Measurements from ENCODE around the gene ALPP. TPM values are rescaled to one million over a fixed set of nuclear protein-coding genes. Genes with fewer than 3 reads are reported as not detected.
"Not testable (repeated sequence)": the region's sequence is repeated elsewhere in the genome, so short reads cannot be mapped to it uniquely, and the experiment has no call there.

The ALPP gene
- total and polyA plus RNA-seq, 4 donors, result 7.0 to 25.8 (median 11.5) TPM

DNA sequence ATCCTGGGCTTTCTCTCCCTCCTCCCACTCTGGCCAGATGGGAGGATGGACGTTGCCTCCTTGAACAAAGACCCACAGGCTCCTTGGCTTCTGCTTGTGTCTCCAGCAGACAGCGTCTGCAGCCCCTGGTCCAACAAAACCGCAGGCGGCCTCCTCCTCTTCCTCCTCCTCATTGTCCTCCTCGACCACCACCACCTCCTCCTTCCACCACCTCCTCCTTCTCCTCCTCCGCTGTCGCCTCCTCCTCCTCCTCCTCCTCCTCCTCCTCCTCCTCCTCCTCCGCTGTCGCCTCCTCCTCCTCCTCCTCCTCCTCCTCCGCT is 45.7 kb upstream of the ALPP start:
- H3K4me3 ChIP-seq, result no peak overlapping the region
- H3K4me1 ChIP-seq (ENCODE audit: control insufficient read depth in 5 of 5, insufficient read depth in 5 of 5, low read length in 5 of 5), result peaks cover 0 to 4% (median 0%) of the 10 kb centered on the region in 5 donors
- H3K9ac ChIP-seq (ENCODE audit: insufficient read depth in 1 of 2, low read length in 2 of 2), result no peak overlapping the region
- WGBS, 2 donors, result 89 to 93% methylated on average over 4 to 9 of the region's 10 CpGs
- no peak for DNase-seq
- TF ChIP-seq, protein P1, sequence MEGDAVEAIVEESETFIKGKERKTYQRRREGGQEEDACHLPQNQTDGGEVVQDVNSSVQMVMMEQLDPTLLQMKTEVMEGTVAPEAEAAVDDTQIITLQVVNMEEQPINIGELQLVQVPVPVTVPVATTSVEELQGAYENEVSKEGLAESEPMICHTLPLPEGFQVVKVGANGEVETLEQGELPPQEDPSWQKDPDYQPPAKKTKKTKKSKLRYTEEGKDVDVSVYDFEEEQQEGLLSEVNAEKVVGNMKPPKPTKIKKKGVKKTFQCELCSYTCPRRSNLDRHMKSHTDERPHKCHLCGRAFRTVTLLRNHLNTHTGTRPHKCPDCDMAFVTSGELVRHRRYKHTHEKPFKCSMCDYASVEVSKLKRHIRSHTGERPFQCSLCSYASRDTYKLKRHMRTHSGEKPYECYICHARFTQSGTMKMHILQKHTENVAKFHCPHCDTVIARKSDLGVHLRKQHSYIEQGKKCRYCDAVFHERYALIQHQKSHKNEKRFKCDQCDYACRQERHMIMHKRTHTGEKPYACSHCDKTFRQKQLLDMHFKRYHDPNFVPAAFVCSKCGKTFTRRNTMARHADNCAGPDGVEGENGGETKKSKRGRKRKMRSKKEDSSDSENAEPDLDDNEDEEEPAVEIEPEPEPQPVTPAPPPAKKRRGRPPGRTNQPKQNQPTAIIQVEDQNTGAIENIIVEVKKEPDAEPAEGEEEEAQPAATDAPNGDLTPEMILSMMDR (IDR thresholded peaks at IDR 0.05; ENCODE audit: control extremely low read depth, extremely low read depth), result no peak
- no peaks in the 10 kb centered on the region for H3K27me3 ChIP-seq (ENCODE audit: control insufficient read depth in 3 of 3, insufficient read depth in 3 of 3, low read length in 2 of 3)
- no peaks in the 10 kb centered on the region for H3K9me3 ChIP-seq (ENCODE audit: control insufficient read depth in 4 of 4, insufficient read depth in 3 of 4, low read length in 3 of 4)
- no peak for ATAC-seq (ENCODE audit: insufficient read depth, low FRiP score)
- no peak overlapping the region for H3K27ac ChIP-seq (ENCODE audit: low read depth in 1 of 2, low read length in 1 of 2)
- peaks cover 0 to 12% (median 0%) of the 10 kb centered on the region in 4 donors for H3K36me3 ChIP-seq (ENCODE audit: control insufficient read depth in 4 of 4, insufficient read depth in 4 of 4, low read length in 4 of 4)

DNA sequence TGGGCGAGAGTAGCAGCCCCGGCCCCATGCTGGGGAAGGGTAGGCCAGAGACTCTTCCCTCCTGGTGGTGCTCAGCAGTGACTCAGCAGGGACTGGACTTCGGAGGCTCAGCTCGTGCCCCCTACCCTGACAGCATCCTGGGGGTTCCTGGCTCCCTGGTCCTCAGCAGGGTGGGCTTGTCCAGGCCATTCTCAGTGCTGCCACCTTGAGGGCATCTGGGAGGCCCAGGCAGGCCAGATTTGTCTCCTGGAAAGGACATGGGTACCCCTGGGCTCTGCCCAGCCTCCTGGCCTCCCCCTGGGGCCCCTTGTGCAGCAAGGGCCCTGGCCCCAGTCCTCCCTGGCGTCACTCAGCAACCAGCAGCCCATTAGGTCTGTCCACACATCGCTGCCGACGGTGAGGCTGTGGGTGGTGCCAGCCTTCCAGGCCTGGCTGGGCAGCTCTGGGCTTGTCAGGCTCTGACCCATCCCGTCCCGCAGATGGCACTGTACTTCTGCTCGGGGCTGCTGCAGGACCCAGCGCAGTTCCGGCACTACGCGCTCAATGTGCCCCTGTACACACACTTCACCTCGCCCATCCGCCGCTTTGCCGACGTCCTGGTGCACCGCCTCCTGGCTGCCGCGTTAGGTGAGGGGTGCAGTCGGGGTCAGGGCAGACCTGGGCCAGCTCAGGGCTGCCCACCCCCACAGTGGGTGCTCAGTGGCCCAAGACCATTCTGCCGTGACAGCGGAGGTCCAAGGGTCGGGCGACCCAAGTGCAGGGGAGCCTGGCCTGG is 45.0 kb upstream of the ALPP start:
- no peaks in the 10 kb centered on the region for H3K9me3 ChIP-seq (ENCODE audit: control insufficient read depth in 4 of 4, insufficient read depth in 3 of 4, low read length in 3 of 4)
- H3K4me1 ChIP-seq (ENCODE audit: control insufficient read depth in 5 of 5, insufficient read depth in 5 of 5, low read length in 5 of 5), result peaks cover 0 to 4% (median 0%) of the 10 kb centered on the region in 5 donors
- no peak overlapping the region for H3K27ac ChIP-seq (ENCODE audit: low read depth in 1 of 2, low read length in 1 of 2)
- WGBS, 2 donors, result 95 to 97% methylated on average over 26 to 28 of the region's 28 CpGs
- no peak overlapping the region for H3K9ac ChIP-seq (ENCODE audit: insufficient read depth in 1 of 2, low read length in 2 of 2)
- H3K27me3 ChIP-seq (ENCODE audit: control insufficient read depth in 3 of 3, insufficient read depth in 3 of 3, low read length in 2 of 3), result no peaks in the 10 kb centered on the region
- TF ChIP-seq, protein P1 (IDR thresholded peaks at IDR 0.05; ENCODE audit: control extremely low read depth, extremely low read depth), result no peak
- DNase-seq, result no peak
- no peak overlapping the region for H3K4me3 ChIP-seq
- H3K36me3 ChIP-seq (ENCODE audit: control insufficient read depth in 4 of 4, insufficient read depth in 4 of 4, low read length in 4 of 4), result peaks cover 0 to 12% (median 0%) of the 10 kb centered on the region in 4 donors
- no peak for ATAC-seq (ENCODE audit: insufficient read depth, low FRiP score)

DNA sequence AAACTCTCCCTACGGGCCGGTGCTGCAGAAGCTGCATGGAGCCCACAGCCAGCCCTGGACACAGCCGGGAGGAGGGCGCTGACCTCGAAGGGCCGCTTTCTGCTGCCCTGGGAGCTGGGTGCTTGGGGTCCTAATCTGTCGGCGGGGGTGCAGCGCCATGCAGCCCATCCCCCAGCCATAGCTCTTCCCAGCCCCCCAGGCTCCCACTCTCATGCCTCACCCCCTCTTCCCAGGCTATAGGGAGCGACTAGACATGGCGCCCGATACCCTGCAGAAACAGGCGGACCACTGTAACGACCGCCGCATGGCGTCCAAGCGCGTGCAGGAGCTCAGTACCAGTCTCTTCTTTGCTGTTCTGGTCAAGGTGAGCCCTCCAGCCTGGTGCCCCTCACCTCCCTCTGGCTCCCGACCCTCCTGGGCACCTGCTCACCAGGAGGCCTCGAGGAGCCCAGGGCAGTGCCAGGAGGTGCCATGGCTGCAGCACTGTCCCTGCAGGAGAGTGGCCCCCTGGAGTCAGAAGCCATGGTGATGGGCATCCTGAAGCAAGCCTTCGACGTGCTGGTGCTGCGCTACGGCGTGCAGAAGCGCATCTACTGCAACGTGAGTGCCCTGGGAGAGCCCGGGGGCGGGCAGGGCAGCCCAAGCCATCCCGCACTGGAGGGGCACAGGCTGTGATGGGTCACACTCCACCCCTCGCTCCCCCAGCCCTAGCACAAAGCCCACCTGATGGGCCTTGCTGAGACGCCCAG is 44.2 kb upstream of the ALPP start:
- 96 to 98% methylated on average over 28 to 31 of the region's 33 CpGs for WGBS, 2 donors
- not testable (repeated sequence) for H3K4me1 ChIP-seq (ENCODE audit: control insufficient read depth in 5 of 5, insufficient read depth in 5 of 5, low read length in 5 of 5); H3K9ac ChIP-seq (ENCODE audit: insufficient read depth in 1 of 2, low read length in 2 of 2); DNase-seq; H3K9me3 ChIP-seq (ENCODE audit: control insufficient read depth in 4 of 4, insufficient read depth in 3 of 4, low read length in 3 of 4); H3K27me3 ChIP-seq (ENCODE audit: control insufficient read depth in 3 of 3, insufficient read depth in 3 of 3, low read length in 2 of 3); H3K4me3 ChIP-seq; ATAC-seq (ENCODE audit: insufficient read depth, low FRiP score); H3K27ac ChIP-seq (ENCODE audit: low read depth in 1 of 2, low read length in 1 of 2)
- peaks cover 0 to 13% (median 0%) of the 10 kb centered on the region in 4 donors for H3K36me3 ChIP-seq (ENCODE audit: control insufficient read depth in 4 of 4, insufficient read depth in 4 of 4, low read length in 4 of 4)

DNA sequence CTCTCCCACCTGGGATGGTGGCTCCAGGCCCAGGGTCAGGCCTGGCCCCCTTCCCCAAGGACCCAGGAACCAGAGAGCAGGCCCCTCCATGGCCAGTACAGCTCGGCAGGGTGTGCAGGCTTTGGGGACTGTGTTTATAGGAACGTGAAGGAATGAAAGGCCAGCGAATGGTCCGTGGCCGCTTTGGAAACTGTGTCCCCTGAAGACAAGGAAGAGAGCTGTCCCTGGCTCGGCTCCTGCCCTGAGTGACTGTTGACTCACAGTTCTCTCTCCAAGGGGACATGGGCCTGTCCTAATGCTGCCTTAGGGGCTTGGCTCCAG is 43.7 kb upstream of the ALPP start:
- WGBS, 2 donors, result 90 to 93% methylated on average over 5 to 6 of the region's 6 CpGs
- not testable (repeated sequence) for H3K9me3 ChIP-seq (ENCODE audit: control insufficient read depth in 4 of 4, insufficient read depth in 3 of 4, low read length in 3 of 4); H3K4me1 ChIP-seq (ENCODE audit: control insufficient read depth in 5 of 5, insufficient read depth in 5 of 5, low read length in 5 of 5); DNase-seq; H3K4me3 ChIP-seq; H3K27ac ChIP-seq (ENCODE audit: low read depth in 1 of 2, low read length in 1 of 2); H3K27me3 ChIP-seq (ENCODE audit: control insufficient read depth in 3 of 3, insufficient read depth in 3 of 3, low read length in 2 of 3); H3K9ac ChIP-seq (ENCODE audit: insufficient read depth in 1 of 2, low read length in 2 of 2); ATAC-seq (ENCODE audit: insufficient read depth, low FRiP score)
- peaks cover 0 to 13% (median 0%) of the 10 kb centered on the region in 4 donors for H3K36me3 ChIP-seq (ENCODE audit: control insufficient read depth in 4 of 4, insufficient read depth in 4 of 4, low read length in 4 of 4)

GRCh38 chr2:232335206-232335858 is 43.2 kb upstream of the ALPP start:
- peaks cover 0 to 13% (median 0%) of the 10 kb centered on the region in 4 donors for H3K36me3 ChIP-seq (ENCODE audit: control insufficient read depth in 4 of 4, insufficient read depth in 4 of 4, low read length in 4 of 4)
- not testable (repeated sequence) for DNase-seq; H3K27ac ChIP-seq (ENCODE audit: low read depth in 1 of 2, low read length in 1 of 2); H3K4me1 ChIP-seq (ENCODE audit: control insufficient read depth in 5 of 5, insufficient read depth in 5 of 5, low read length in 5 of 5); H3K9ac ChIP-seq (ENCODE audit: insufficient read depth in 1 of 2, low read length in 2 of 2); H3K27me3 ChIP-seq (ENCODE audit: control insufficient read depth in 3 of 3, insufficient read depth in 3 of 3, low read length in 2 of 3); H3K9me3 ChIP-seq (ENCODE audit: control insufficient read depth in 4 of 4, insufficient read depth in 3 of 4, low read length in 3 of 4); ATAC-seq (ENCODE audit: insufficient read depth, low FRiP score); H3K4me3 ChIP-seq
- 62 to 76% methylated on average over 14 to 15 of the region's 15 CpGs for WGBS, 2 donors

Measured in lung (tissue), 12 donors.